Lower lobe of right lung (tissue), 2 donors: ENCODE measurements around the gene DYDC1. TPM values are rescaled to one million over a fixed set of nuclear protein-coding genes. Genes with fewer than 3 reads are reported as not detected.
"Not testable (repeated sequence)": the region's sequence is repeated elsewhere in the genome, so short reads cannot be mapped to it uniquely, and the experiment has no call there.

Experiments
- ATAC-seq, 2 donors: fragments of 200-7000 bp; cut with Tn5 transposase; one replicate each; pipeline ENCODE4 v1.9.1; 2020 to 2022; ENCODE audit warnings: mild to moderate bottlenecking in 2 of 2, moderate library complexity in 2 of 2
- DNase-seq: peaks from one replicate; pipeline ENCODE4 v3.0.0-alpha.2; 2020
- H3K27ac ChIP-seq: fragments of 200-600 bp; one replicate; pipeline ENCODE4 v1.8.0; 2022
- H3K27me3 ChIP-seq: fragments of 200-600 bp; one replicate; pipeline ENCODE4 v1.8.0; 2022; ENCODE audit warnings: low read depth
- H3K36me3 ChIP-seq: fragments of 200-600 bp; one replicate; pipeline ENCODE4 v1.8.0; 2022; ENCODE audit warnings: mild to moderate bottlenecking
- H3K4me1 ChIP-seq: fragments of 200-600 bp; one replicate; pipeline ENCODE4 v1.8.0; 2022
- H3K4me3 ChIP-seq: fragments of 200-600 bp; one replicate; pipeline ENCODE4 v1.8.0; 2022; ENCODE audit warnings: mild to moderate bottlenecking
- H3K9me3 ChIP-seq: fragments of 200-600 bp; one replicate; pipeline ENCODE4 v1.8.0; 2022
- intact Hi-C: fragments of 100-400 bp; cut with DNase I; formaldehyde crosslinking; loops from one replicate; pipeline ENCODE4 v1.11.0; 2022
- total RNA-seq: library from RNA; stranded (reverse); fragmentation: NEBNext Ultra II Directional; extraction: Animal tissue kit (Norgen Biotek cat#: 25700); gene quantifications from one replicate; pipeline ENCODE4 v1.2.1, GENCODE V29; 2021
- TF ChIP-seq, protein P1 (sequence below): fragments of 200-600 bp; IDR thresholded peaks from one replicate; pipeline ENCODE4 v1.8.0; 2022; ENCODE audit warnings: antibody characterized with exemption, mild to moderate bottlenecking
- donor health status: DM: no; HTN: yes; CAD: no; lungs with severe emphysema.

The DYDC1 gene
- total RNA-seq, 1 donor from 2014 or later = 0.77 TPM

DNA sequence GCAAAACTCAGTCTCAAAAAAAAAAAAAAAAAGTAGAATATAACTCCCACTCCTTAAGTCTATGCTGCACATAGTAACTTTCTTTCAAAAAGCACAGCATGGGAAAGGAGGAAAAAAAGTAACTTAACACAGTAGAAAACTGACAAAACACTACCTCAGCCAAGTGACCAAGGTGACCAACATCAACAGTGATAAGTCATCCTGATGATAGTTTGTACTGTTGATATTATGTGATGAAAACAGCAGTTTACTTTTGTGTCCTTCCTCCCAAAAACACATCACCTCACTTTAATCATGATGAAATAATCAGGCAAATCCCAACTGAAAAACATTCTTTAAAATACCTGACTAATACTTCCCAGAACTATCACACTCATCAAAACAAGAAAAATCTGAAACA lies 37.8 kb downstream of the DYDC1 start:
- Histone ChIP-seq H3K9me3 (no peaks in the 10 kb centered on the region), H3K27me3 (no peaks in the 10 kb centered on the region), H3K27ac (no peak overlapping the region), H3K4me1 (no peaks in the 10 kb centered on the region), H3K36me3 (no peaks in the 10 kb centered on the region), H3K4me3 (no peak overlapping the region)
- ATAC-seq (no peak), DNase-seq (no peak)
- TF ChIP-seq, protein P1, sequence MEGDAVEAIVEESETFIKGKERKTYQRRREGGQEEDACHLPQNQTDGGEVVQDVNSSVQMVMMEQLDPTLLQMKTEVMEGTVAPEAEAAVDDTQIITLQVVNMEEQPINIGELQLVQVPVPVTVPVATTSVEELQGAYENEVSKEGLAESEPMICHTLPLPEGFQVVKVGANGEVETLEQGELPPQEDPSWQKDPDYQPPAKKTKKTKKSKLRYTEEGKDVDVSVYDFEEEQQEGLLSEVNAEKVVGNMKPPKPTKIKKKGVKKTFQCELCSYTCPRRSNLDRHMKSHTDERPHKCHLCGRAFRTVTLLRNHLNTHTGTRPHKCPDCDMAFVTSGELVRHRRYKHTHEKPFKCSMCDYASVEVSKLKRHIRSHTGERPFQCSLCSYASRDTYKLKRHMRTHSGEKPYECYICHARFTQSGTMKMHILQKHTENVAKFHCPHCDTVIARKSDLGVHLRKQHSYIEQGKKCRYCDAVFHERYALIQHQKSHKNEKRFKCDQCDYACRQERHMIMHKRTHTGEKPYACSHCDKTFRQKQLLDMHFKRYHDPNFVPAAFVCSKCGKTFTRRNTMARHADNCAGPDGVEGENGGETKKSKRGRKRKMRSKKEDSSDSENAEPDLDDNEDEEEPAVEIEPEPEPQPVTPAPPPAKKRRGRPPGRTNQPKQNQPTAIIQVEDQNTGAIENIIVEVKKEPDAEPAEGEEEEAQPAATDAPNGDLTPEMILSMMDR = no peak
- intact Hi-C loops = no loop called here

DNA sequence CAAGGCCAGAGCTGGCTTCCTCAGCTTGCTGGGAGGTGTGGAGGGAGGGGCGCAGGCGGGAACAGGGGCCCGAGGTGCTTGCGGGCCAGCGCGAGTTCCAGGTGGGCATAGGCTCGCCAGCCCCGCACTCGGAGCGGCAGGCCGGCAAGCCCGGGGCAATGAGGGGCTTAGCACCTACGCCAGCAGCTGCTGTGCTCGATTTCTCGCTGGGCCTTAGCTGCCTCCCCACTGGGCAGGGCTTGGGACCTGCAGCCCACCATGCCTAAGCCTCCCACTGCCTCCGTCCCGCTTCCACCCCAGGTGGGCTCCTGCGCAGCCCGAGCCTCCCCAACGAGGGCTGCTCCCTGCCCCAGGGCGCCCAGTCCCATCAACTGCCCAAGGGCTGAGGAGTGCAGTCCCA lies 41.2 kb downstream of the DYDC1 start:
- intact Hi-C loops = no loop called here
- no peak for DNase-seq
- Histone ChIP-seq H3K4me1 (no peaks in the 10 kb centered on the region), H3K36me3 (no peaks in the 10 kb centered on the region), H3K9me3 (no peaks in the 10 kb centered on the region), H3K27me3 (no peaks in the 10 kb centered on the region), H3K4me3 (no peak overlapping the region), H3K27ac (no peak overlapping the region)
- TF ChIP-seq, protein P1 = no peak
- no peak for ATAC-seq

- intact Hi-C loops = no loop called here
- Histone ChIP-seq H3K27ac (no peak overlapping the region), H3K4me3 (no peak overlapping the region), H3K36me3 (no peaks in the 10 kb centered on the region), H3K4me1 (no peaks in the 10 kb centered on the region), H3K27me3 (no peaks in the 10 kb centered on the region), H3K9me3 (no peaks in the 10 kb centered on the region)
- DNase-seq (no peak), ATAC-seq (no peak)
- TF ChIP-seq, protein P1 = no peak
Measured at GRCh38 chr10:80313523-80313922, 43.0 kb downstream of the DYDC1 start.

GRCh38 chr10:80305989-80306388 lies 50.6 kb downstream of the DYDC1 start:
- H3K9me3 ChIP-seq, intact Hi-C loops, H3K36me3 ChIP-seq, H3K27ac ChIP-seq, DNase-seq, ATAC-seq, H3K4me3 ChIP-seq, H3K4me1 ChIP-seq, H3K27me3 ChIP-seq: not testable (repeated sequence)

DNA sequence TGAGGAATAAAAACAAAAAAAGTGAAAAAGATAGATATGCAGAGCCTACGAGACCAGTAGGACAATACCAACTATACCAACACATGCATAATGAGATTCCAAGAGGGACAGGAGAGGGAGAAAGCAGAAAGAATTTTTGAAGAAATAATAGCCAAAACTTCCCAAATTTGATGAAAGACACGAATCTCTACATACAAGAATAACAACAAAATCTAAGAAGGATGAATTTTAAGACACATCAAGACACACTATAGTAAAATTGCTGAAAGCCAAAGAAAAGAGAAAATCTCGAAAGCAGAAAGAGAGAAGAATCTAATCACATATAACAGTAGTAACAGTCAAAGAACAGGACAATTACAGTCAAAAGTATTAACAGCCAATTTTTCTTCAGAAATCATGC lies 59.6 kb downstream of the DYDC1 start:
- TF ChIP-seq, protein P1 = no peak
- Histone ChIP-seq H3K4me3 (no peak overlapping the region), H3K9me3 (no peaks in the 10 kb centered on the region), H3K27me3 (no peaks in the 10 kb centered on the region), H3K27ac (no peak overlapping the region), H3K36me3 (no peaks in the 10 kb centered on the region), H3K4me1 (no peaks in the 10 kb centered on the region)
- intact Hi-C loops = no loop called here
- ATAC-seq (no peak), DNase-seq (no peak)

- DNase-seq (no peak), ATAC-seq (no peak)
- H3K4me1 ChIP-seq = no peaks in the 10 kb centered on the region
- TF ChIP-seq, protein P1 = no peak
- H3K4me3 ChIP-seq = no peak overlapping the region
- no peaks in the 10 kb centered on the region for H3K27me3 ChIP-seq
- H3K27ac ChIP-seq = no peak overlapping the region
- H3K36me3 ChIP-seq = no peaks in the 10 kb centered on the region
- H3K9me3 ChIP-seq = no peaks in the 10 kb centered on the region
- intact Hi-C loops = no loop called here
Measured at GRCh38 chr10:80292607-80293239, 63.8 kb downstream of the DYDC1 start.
